ENCODE results near the gene SPACA6. TPM values are rescaled to one million over a fixed set of nuclear protein-coding genes. Genes with fewer than 3 reads are reported as not detected.

The SPACA6 gene
- total and polyA plus RNA-seq, 9 of the 15 experiments (the other 6 are each of a cell fraction or from before 2014, with no cell fraction given): 1.3 to 17.3 (median 6.2) TPM

DNA sequence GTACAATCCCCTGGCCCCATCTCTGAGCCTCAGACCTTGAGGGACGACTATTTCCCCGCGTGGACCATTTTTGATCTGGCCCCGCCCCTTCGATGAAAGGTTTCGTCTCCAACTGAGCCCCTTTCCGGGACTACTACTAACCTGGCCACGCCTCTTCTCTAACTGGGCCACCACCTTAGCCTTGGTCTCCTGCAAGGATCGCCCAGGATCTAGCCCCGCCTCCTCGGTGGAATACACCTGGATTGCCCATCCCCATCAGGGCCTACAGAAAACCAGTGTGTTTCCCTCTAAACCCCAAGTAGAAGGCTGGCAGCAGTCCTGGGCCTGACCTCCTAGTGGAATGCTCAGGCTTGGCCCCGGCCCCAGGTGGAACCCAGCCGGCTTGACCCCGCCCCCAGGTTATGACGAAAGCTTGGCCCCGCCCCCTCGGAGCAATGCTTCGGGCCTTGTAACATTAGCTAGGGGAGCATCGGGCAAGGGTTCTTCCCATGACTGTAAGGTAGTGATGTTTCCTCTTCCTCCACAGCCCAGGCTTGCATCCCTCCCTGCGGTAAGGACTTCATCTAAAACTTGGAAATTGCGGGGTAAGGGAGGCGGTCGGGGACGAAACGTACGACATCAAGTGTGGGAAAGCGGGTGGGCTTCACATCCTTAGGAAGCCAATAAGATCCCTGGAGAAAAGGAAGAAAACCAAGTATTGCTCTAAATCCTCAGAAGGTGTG, 9.1 kb downstream of the SPACA6 start:
- peak; percentile 83 for ATAC-seq
- POLR2A ChIA-PET: interaction anchor here (0.6 to 1.0 kb wide), 4 partner anchors 9 to 767 kb away, joined by 3 to 4 read pairs (median 4); no protein-coding TSS in a partner anchor
- WGBS (ENCODE audit: insufficient coverage, low coverage, missing lambda C conversion rate): 7% methylated on average over 27 of the region's 27 CpGs
- TF ChIP-seq NEUROD1 (IDR thresholded peaks at IDR 0.05; ENCODE audit: borderline replicate concordance, low read depth, low read length, partially characterized antibody): no peak
- no peak for TF ChIP-seq UBTF (IDR thresholded peaks at IDR 0.05; ENCODE audit: borderline replicate concordance in 1 of 2, low read depth in 2 of 2, low read length in 2 of 2)
- peak in 1 of 2 experiments; percentile 73; a peak in 1 of 4 replicates for TF ChIP-seq TEAD1 (CRISPR knock-in tag; IDR thresholded peaks at IDR 0.05)
- no peak for TF ChIP-seq FOSL1 (tag; conservative IDR thresholded peaks at IDR 0.05)
- no peak for TF ChIP-seq ZNF561 (CRISPR knock-in tag; conservative IDR thresholded peaks at IDR 0.05)
- TF ChIP-seq GABPB1 (CRISPR knock-in tag; IDR thresholded peaks at IDR 0.05): peak; percentile 55
- TF ChIP-seq SNAPC5 (CRISPR knock-in tag; IDR thresholded peaks at IDR 0.05): no peak
- TF ChIP-seq ZC3H8 (IDR thresholded peaks at IDR 0.05): no peak
- TF ChIP-seq ELF1 (tag; IDR thresholded peaks at IDR 0.05): no peak
- peak; percentile 53; the same call in 1 of the 2 replicates for TF ChIP-seq TFAP4 (CRISPR knock-in tag; IDR thresholded peaks at IDR 0.05; ENCODE audit: borderline replicate concordance)
- TF ChIP-seq SMAD2 (IDR thresholded peaks at IDR 0.05; ENCODE audit: low read depth, low read length): no peak
- no peak for TF ChIP-seq BRD4 (IDR thresholded peaks at IDR 0.05)
- TF ChIP-seq, protein P1, sequence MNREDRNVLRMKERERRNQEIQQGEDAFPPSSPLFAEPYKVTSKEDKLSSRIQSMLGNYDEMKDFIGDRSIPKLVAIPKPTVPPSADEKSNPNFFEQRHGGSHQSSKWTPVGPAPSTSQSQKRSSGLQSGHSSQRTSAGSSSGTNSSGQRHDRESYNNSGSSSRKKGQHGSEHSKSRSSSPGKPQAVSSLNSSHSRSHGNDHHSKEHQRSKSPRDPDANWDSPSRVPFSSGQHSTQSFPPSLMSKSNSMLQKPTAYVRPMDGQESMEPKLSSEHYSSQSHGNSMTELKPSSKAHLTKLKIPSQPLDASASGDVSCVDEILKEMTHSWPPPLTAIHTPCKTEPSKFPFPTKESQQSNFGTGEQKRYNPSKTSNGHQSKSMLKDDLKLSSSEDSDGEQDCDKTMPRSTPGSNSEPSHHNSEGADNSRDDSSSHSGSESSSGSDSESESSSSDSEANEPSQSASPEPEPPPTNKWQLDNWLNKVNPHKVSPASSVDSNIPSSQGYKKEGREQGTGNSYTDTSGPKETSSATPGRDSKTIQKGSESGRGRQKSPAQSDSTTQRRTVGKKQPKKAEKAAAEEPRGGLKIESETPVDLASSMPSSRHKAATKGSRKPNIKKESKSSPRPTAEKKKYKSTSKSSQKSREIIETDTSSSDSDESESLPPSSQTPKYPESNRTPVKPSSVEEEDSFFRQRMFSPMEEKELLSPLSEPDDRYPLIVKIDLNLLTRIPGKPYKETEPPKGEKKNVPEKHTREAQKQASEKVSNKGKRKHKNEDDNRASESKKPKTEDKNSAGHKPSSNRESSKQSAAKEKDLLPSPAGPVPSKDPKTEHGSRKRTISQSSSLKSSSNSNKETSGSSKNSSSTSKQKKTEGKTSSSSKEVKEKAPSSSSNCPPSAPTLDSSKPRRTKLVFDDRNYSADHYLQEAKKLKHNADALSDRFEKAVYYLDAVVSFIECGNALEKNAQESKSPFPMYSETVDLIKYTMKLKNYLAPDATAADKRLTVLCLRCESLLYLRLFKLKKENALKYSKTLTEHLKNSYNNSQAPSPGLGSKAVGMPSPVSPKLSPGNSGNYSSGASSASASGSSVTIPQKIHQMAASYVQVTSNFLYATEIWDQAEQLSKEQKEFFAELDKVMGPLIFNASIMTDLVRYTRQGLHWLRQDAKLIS (CRISPR knock-in tag; IDR thresholded peaks at IDR 0.05): no peak
- TF ChIP-seq LCOR (CRISPR knock-in tag; IDR thresholded peaks at IDR 0.05): no peak

More for the DNA sequence above, 9.1 kb downstream of the SPACA6 start:
- FAIRE-seq: peak; percentile 90
- BruUV-seq (replicated peaks): no TSS peak
- peak overlapping the region; percentile 83 for H3K27ac ChIP-seq (ENCODE audit: extremely low read depth, low read depth, low read length)
- intact Hi-C loops (cut with micrococcal nuclease): loop anchor here (5.0 kb wide), 2 partner anchors 75 to 95 kb away; partner anchors contain the start of gene FPR3
- peaks cover 34 to 40% of the 10 kb centered on the region in 2 experiments for H3K4me1 ChIP-seq (replicated peaks in 1 of 2; ENCODE audit: control insufficient read depth in 2 of 2, insufficient read depth in 2 of 2, low read length in 2 of 2)
- no peaks in the 10 kb centered on the region for H4K20me1 ChIP-seq (replicated peaks; ENCODE audit: control insufficient read depth, insufficient read depth, low read length)
- peak overlapping the region; percentile 93 to 100 for H3K9ac ChIP-seq (ENCODE audit: insufficient read depth in 1 of 2, low read depth in 2 of 2, low read length in 2 of 2)
- peaks cover 53% of the 10 kb centered on the region for H3K36me3 ChIP-seq (ENCODE audit: control insufficient read depth, insufficient read depth, low read length)
- H3K79me2 ChIP-seq (ENCODE audit: control insufficient read depth, insufficient read depth, low read length): peaks cover 22% of the 10 kb centered on the region
- H2AFZ ChIP-seq (ENCODE audit: low read depth, low read length): peak overlapping the region; percentile 83
- CTCF ChIA-PET (ENCODE audit: low intra/inter-chr PET ratio): no interaction called here
- peak overlapping the region; percentile 74 for H3K4me3 ChIP-seq
- H3K9me1 ChIP-seq (ENCODE audit: control insufficient read depth, insufficient read depth, low read length): no peaks in the 10 kb centered on the region
- DNase-seq (ENCODE audit: extremely low read depth in 1 of 4, low spot score in 3 of 4): peak; percentile 77 to 93 (median 86)
- H3K4me2 ChIP-seq (ENCODE audit: insufficient read depth, low read length): peak overlapping the region; percentile 87
- H3K9me3 ChIP-seq (replicated peaks; ENCODE audit: control insufficient read depth, insufficient read depth, low read depth, low read length): no peaks in the 10 kb centered on the region
- in situ Hi-C loops (cut with MboI): no loop called here
- no peaks in the 10 kb centered on the region for H3K27me3 ChIP-seq (ENCODE audit: control insufficient read depth in 2 of 2, insufficient read depth in 2 of 2, low read length in 2 of 2)
